Measurements from ENCODE around the gene DLGAP4.

GRCh38 chr20:36364506-36364905, 58.4 kb downstream of the DLGAP4 start:
- TF ChIP-seq, protein P1, sequence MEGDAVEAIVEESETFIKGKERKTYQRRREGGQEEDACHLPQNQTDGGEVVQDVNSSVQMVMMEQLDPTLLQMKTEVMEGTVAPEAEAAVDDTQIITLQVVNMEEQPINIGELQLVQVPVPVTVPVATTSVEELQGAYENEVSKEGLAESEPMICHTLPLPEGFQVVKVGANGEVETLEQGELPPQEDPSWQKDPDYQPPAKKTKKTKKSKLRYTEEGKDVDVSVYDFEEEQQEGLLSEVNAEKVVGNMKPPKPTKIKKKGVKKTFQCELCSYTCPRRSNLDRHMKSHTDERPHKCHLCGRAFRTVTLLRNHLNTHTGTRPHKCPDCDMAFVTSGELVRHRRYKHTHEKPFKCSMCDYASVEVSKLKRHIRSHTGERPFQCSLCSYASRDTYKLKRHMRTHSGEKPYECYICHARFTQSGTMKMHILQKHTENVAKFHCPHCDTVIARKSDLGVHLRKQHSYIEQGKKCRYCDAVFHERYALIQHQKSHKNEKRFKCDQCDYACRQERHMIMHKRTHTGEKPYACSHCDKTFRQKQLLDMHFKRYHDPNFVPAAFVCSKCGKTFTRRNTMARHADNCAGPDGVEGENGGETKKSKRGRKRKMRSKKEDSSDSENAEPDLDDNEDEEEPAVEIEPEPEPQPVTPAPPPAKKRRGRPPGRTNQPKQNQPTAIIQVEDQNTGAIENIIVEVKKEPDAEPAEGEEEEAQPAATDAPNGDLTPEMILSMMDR (conservative IDR thresholded peaks at IDR 0.05 in 1 of 2, IDR thresholded peaks at IDR 0.05 in 1 of 2; ENCODE audit: extremely low read depth in 1 of 2, insufficient read depth in 1 of 2, low read depth in 1 of 2, low read length in 2 of 2), result no peak
- no peak for TF ChIP-seq EZH2 (IDR thresholded peaks at IDR 0.05; ENCODE audit: borderline replicate concordance, low read length)
